ENCODE data around the gene RLN1.
"Not testable (repeated sequence)": the region's sequence is repeated elsewhere in the genome, so short reads cannot be mapped to it uniquely, and the experiment has no call there.

The RLN1 gene

DNA sequence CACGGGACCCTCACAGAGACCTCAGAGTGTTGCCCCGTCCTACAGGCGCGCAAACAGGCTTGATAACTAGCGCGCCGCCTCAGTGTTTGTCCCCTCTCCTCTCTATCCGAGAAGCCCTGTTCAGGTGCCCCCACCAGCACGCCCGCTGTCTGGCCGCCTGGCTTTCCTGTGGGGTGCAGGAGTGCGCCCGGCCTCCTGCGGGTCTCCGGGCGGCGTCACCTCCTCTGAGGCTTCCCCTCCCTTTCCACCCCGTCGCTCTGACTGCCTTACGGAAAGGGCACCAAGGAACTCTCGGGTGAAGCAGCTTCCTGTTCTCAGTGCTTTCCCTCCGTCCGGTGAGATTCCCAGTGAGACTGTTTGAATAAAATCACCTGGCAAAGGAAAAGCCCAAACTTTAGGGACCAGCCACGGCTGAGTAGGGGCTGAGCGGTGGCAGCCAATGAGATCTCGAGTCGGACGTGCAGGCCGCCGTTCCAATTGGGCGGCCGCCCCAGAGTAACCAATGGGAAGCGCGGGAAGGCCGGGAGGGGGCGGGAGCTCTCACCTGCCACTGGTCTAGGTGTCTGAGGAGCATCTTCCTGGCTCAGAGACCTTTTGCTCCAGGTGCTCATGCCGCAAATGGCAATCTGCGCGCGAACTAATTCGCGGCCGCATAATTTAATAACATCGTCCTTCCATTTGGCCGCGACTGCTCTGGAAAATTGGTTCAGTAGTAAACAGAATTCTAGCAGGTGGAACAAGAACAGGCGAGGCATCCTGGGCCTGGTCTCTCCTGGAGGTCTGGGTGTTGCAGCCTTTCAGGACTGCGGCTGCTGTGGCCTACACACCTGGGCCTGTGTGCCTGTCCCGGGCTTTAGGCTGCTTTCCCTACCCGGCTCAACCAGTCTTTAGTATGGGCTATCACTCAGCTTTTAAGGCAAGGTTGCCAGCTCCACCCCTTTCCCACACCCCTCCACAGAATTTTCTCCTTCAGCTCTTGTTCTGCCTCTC lies at the start of gene RLN1:
Gene RLN1, minus strand, starts transcription at position 885 of the 990 bp plus-strand sequence. Its CDS starts 130 bp downstream, at position 755.
- H3K4me1 ChIP-seq (ENCODE audit: control insufficient read depth, insufficient read depth, low read length); H3K36me3 ChIP-seq (ENCODE audit: control insufficient read depth, insufficient read depth, low read length); DNase-seq (ENCODE audit: low read depth, low spot score); H3K27ac ChIP-seq (ENCODE audit: low read length); H3K27me3 ChIP-seq (ENCODE audit: control insufficient read depth, insufficient read depth, low read length); H3K4me3 ChIP-seq (ENCODE audit: low read length); H3K9me3 ChIP-seq (ENCODE audit: control insufficient read depth, insufficient read depth, low read length): not testable (repeated sequence)
- no CpG with 5 or more reads among the region's 50 CpGs for WGBS (ENCODE audit: insufficient coverage, insufficient read length)

DNA sequence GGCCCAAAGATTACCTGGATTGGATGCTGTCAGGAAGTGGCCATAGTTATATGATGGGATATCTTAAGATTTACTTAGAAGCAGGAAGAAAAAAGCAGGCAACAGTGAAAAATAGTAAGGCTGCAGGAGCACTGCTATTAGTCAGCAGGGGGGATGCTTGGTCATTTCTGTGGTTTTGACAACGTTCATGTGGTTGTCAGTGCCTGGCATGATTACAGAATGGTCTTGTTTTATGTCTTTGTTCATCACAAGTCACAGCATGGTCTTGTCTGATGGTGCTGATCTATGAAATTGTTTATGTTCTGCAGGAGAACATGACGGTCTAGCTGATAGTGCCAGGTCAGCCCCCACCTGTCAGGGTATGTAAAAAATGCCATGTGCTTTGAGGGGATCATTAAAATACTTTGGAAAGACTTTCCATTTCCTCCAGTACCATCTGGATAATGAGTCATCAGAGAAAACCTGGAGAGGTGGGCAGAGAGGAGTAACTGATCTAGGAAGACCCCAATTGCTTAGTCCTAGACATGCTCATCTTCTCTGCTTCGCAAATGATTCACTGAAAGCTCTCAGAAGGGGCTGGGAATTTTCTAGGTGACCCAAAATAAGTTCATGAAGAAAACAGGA lies 49.5 kb upstream of the RLN1 start:
- DNase-seq (ENCODE audit: low read depth, low spot score) = no peak
- Histone ChIP-seq H3K27ac (ENCODE audit: low read length) (no peak overlapping the region), H3K36me3 (ENCODE audit: control insufficient read depth, insufficient read depth, low read length) (no peaks in the 10 kb centered on the region), H3K4me1 (ENCODE audit: control insufficient read depth, insufficient read depth, low read length) (no peaks in the 10 kb centered on the region), H3K9me3 (ENCODE audit: control insufficient read depth, insufficient read depth, low read length) (no peaks in the 10 kb centered on the region), H3K27me3 (ENCODE audit: control insufficient read depth, insufficient read depth, low read length) (no peaks in the 10 kb centered on the region), H3K4me3 (ENCODE audit: low read length) (no peak overlapping the region)
- no CpG with 5 or more reads among the region's 3 CpGs for WGBS (ENCODE audit: insufficient coverage, insufficient read length)

DNA sequence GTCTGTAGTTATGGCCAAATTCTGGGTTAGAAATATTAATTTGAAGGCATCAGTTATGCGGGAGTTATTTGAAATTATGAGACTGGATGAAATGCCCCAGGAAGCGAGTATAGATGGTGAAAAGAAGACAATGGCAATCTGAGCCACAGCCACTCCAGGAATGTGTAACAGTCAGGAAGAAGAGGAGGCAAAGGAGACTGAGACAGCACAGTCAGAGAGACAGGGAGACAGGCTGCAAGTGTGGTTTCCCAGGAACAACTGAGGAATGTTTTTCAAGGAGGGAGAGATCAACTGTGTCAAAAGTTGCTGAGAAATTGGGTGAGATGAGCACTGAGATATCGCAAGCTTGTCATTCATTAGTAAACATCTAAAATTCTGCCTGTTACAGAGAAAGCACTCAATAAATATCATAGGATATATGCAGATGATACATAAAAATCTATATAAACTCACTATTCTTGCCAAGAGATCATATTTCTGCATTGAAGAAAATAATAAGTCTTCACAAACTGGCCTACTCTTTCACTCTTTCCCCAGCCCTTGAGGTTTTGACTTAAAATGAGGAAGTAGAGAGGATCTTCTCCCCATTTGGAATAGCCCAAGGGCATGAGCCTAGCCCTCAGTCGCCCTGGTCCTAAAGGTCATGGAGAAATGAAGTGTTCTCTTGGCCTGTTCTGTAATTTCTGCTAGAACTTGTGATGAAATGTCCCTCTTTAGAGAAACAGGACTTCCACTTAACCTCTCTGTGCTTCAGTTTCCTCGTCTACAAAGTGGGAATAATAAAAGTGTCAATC lies 48.5 kb upstream of the RLN1 start:
- DNase-seq (ENCODE audit: low read depth, low spot score) = no peak
- no peak overlapping the region for H3K27ac ChIP-seq (ENCODE audit: low read length)

DNA sequence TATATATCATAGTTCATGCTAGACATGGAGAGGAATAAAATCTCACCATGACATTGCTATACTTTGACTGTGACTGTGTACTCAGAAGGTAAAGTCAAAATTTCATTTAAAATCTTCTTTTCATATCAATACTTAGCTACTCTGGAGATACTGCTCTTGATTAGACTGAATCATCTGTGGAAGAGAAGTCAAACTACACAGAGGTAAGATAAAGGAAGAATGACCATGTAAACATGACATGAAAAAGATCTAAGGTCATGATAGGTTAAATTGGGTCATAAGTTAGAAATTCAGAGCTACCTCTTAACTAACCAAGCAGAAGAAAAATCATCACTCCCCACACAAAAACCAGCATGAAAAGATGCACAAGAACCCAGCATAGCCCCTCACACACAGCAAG lies 44.8 kb upstream of the RLN1 start:
- Histone ChIP-seq H3K9me3 (ENCODE audit: control insufficient read depth, insufficient read depth, low read length) (no peaks in the 10 kb centered on the region), H3K4me1 (ENCODE audit: control insufficient read depth, insufficient read depth, low read length) (no peaks in the 10 kb centered on the region), H3K27me3 (ENCODE audit: control insufficient read depth, insufficient read depth, low read length) (no peaks in the 10 kb centered on the region), H3K27ac (ENCODE audit: low read length) (no peak overlapping the region), H3K36me3 (ENCODE audit: control insufficient read depth, insufficient read depth, low read length) (no peaks in the 10 kb centered on the region), H3K4me3 (ENCODE audit: low read length) (no peak overlapping the region)
- no peak for DNase-seq (ENCODE audit: low read depth, low spot score)

More for the DNA sequence above, 48.5 kb upstream of the RLN1 start:
- no peak overlapping the region for H3K4me3 ChIP-seq (ENCODE audit: low read length)
- H3K4me1 ChIP-seq (ENCODE audit: control insufficient read depth, insufficient read depth, low read length) = no peaks in the 10 kb centered on the region
- no peaks in the 10 kb centered on the region for H3K9me3 ChIP-seq (ENCODE audit: control insufficient read depth, insufficient read depth, low read length)
- H3K36me3 ChIP-seq (ENCODE audit: control insufficient read depth, insufficient read depth, low read length) = no peaks in the 10 kb centered on the region
- WGBS (ENCODE audit: insufficient coverage, insufficient read length) = 100% methylated on average over 1 of the region's 5 CpGs
- no peaks in the 10 kb centered on the region for H3K27me3 ChIP-seq (ENCODE audit: control insufficient read depth, insufficient read depth, low read length)

DNA sequence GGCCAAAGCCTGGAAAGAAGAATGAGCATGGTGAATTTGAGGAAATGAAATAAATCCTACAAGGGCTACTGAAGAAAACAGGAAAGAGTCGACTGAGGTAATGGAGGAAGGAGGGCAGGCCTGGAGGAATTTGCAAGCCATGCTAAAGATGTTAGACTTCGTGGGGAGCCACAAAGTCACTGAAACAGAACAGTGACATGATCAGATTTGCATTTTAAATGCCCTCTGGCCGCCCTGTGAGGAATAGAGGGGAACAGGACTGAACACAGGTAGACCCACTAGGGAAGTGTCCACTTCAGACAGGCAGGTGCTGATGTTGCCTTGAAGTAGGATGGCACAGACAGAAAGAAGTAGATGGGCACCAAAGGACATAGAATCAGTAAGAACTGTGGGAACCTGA lies 42.8 kb upstream of the RLN1 start:
- Histone ChIP-seq H3K36me3 (ENCODE audit: control insufficient read depth, insufficient read depth, low read length) (no peaks in the 10 kb centered on the region), H3K4me3 (ENCODE audit: low read length) (no peak overlapping the region), H3K9me3 (ENCODE audit: control insufficient read depth, insufficient read depth, low read length) (no peaks in the 10 kb centered on the region; the same call in 1 of the 2 replicates), H3K4me1 (ENCODE audit: control insufficient read depth, insufficient read depth, low read length) (no peaks in the 10 kb centered on the region), H3K27me3 (ENCODE audit: control insufficient read depth, insufficient read depth, low read length) (no peaks in the 10 kb centered on the region), H3K27ac (ENCODE audit: low read length) (no peak overlapping the region)
- no CpG with 5 or more reads among the region's 3 CpGs for WGBS (ENCODE audit: insufficient coverage, insufficient read length)
- no peak for DNase-seq (ENCODE audit: low read depth, low spot score)

- no CpG with 5 or more reads among the region's 6 CpGs for WGBS (ENCODE audit: insufficient coverage, insufficient read length)
- no peak for DNase-seq (ENCODE audit: low read depth, low spot score)
- no peak overlapping the region for H3K4me3 ChIP-seq (ENCODE audit: low read length)
- H3K9me3 ChIP-seq (ENCODE audit: control insufficient read depth, insufficient read depth, low read length) = no peaks in the 10 kb centered on the region; the same call in 1 of the 2 replicates
- no peaks in the 10 kb centered on the region for H3K27me3 ChIP-seq (ENCODE audit: control insufficient read depth, insufficient read depth, low read length)
- no peak overlapping the region for H3K27ac ChIP-seq (ENCODE audit: low read length)
- no peaks in the 10 kb centered on the region for H3K4me1 ChIP-seq (ENCODE audit: control insufficient read depth, insufficient read depth, low read length)
- H3K36me3 ChIP-seq (ENCODE audit: control insufficient read depth, insufficient read depth, low read length) = no peaks in the 10 kb centered on the region
Observed at GRCh38 chr9:5375790-5376477, 36.3 kb upstream of the RLN1 start.

DNA sequence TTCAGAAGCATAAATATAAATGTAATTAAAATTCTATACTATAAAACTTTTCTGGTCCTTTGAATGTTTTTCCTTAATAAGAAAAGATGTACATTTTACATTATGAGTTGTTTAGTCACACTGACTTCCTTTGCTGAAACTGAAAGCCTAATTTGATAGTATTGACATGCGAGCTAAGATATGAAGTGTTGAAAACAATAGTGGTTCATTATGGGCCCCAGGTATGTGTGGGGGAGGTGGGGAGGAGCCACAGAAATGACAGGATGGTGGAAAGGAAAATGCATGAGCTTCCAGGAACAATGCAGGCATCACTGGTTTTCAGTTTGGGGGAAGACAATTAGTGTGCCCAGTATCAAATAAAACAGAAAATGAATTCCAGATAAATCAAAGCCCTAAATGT lies 35.4 kb upstream of the RLN1 start:
- Histone ChIP-seq H3K27me3 (ENCODE audit: control insufficient read depth, insufficient read depth, low read length) (no peaks in the 10 kb centered on the region), H3K4me1 (ENCODE audit: control insufficient read depth, insufficient read depth, low read length) (no peaks in the 10 kb centered on the region), H3K27ac (ENCODE audit: low read length) (no peak overlapping the region), H3K36me3 (ENCODE audit: control insufficient read depth, insufficient read depth, low read length) (no peaks in the 10 kb centered on the region), H3K4me3 (ENCODE audit: low read length) (no peak overlapping the region), H3K9me3 (ENCODE audit: control insufficient read depth, insufficient read depth, low read length) (no peaks in the 10 kb centered on the region; the same call in 1 of the 2 replicates)
- no peak for DNase-seq (ENCODE audit: low read depth, low spot score)
- no CpG with 5 or more reads among the region's 1 CpG for WGBS (ENCODE audit: insufficient coverage, insufficient read length)

DNA sequence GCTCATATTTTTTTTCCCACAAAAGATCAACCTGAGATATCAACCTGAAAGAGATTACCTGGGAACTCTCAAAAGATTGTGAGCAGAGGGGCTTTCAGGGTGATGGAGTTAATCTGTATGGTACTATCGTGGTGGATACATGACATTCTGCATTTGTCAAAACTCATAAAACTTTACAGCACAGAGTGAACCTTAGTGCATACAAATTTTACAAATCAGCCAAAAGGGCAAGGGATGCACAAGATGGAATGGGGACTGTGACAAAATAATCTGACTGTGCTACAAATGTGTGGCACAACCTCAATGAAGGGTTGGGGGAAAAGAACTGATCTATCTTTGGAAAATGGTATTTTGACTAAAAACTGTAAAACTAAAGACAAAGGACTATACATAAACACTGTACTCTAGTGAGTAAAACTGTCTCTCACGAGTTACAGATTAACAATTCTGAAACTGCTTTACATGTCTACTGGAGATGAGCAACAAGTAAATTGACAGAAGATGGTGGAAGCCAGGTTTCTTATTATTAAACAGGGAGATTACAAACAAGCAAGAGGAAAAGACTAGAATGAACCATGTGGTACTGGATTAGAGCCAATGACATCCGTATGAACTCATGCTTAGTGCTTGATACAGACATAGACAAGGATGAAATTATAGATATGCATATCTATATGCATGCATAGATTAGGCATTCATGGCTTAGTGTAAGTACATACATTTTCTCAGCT lies 24.8 kb upstream of the RLN1 start:
- H3K4me3 ChIP-seq (ENCODE audit: low read length) = no peak overlapping the region
- H3K27me3 ChIP-seq (ENCODE audit: control insufficient read depth, insufficient read depth, low read length) = no peaks in the 10 kb centered on the region
- WGBS (ENCODE audit: insufficient coverage, insufficient read length) = no CpG with 5 or more reads among the region's 3 CpGs
- no peak for DNase-seq (ENCODE audit: low read depth, low spot score)
- no peaks in the 10 kb centered on the region for H3K9me3 ChIP-seq (ENCODE audit: control insufficient read depth, insufficient read depth, low read length)
- no peak overlapping the region for H3K27ac ChIP-seq (ENCODE audit: low read length)
- H3K36me3 ChIP-seq (ENCODE audit: control insufficient read depth, insufficient read depth, low read length) = no peaks in the 10 kb centered on the region
- H3K4me1 ChIP-seq (ENCODE audit: control insufficient read depth, insufficient read depth, low read length) = no peaks in the 10 kb centered on the region

DNA sequence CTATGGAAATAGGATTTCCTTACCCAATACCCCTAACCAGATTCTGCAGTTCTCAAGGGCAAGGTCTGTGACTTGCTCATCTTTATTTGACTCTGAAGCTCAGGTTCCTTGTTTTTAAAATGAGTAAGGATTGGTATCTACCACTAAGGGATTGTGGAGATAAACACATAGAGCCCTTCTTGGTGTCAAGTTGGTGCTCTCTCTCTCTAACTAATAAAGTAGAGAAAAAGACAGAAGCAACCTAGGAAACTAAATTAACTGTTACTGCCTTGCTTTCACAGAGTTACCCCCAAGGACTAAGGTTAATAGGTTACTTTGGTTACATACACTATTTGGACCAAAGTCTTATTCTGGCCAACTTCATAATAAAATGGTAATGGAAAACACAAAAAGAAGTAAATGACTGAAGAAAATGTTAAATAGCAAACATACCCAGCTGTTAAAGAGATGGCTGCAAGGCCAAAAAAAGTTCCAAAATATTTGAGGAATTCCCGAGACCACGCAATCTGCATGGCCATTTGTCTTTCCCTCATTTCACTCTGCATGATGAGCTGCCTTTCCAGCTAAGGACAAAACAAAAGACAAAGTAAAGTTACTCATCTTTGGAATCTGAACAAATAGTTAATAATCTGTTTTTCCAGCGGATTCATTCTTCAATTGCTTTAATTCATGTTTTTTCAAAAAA lies 21.8 kb upstream of the RLN1 start:
- no peak overlapping the region for H3K4me3 ChIP-seq (ENCODE audit: low read length)
- no peaks in the 10 kb centered on the region for H3K9me3 ChIP-seq (ENCODE audit: control insufficient read depth, insufficient read depth, low read length)
- H3K27ac ChIP-seq (ENCODE audit: low read length) = no peak overlapping the region
- no peak for DNase-seq (ENCODE audit: low read depth, low spot score)
- no CpG with 5 or more reads among the region's 3 CpGs for WGBS (ENCODE audit: insufficient coverage, insufficient read length)
- no peaks in the 10 kb centered on the region for H3K27me3 ChIP-seq (ENCODE audit: control insufficient read depth, insufficient read depth, low read length)
- no peaks in the 10 kb centered on the region for H3K4me1 ChIP-seq (ENCODE audit: control insufficient read depth, insufficient read depth, low read length)
- H3K36me3 ChIP-seq (ENCODE audit: control insufficient read depth, insufficient read depth, low read length) = no peaks in the 10 kb centered on the region

Data from iPS DF 6.9 (cell line).